GM13977 (cell line): ENCODE measurements around the gene KIF3B.

Experiments used
- DNase-seq: peaks from one replicate; pipeline ENCODE4 v3.0.0; 2012; ENCODE audit warnings: low spot score
- in situ Hi-C: fragments of 300-500 bp; cut with MboI; formaldehyde crosslinking; loops from one replicate; pipeline ENCODE4 v1.12.0; 2022; ENCODE audit warnings: low sequenced_read_pairs, low pct_unique_long_range_greater_than_20kb, mixed read lengths, inconsistent platforms; ENCODE audit not compliant: unreplicated experiment
- TF ChIP-seq, protein P1 (sequence below): IDR thresholded peaks from 2 replicates; pipeline ENCODE4 v1.5.1; 2012; ENCODE audit warnings: mild to moderate bottlenecking, control low read depth; ENCODE audit not compliant: insufficient read depth; ENCODE audit errors: extremely low read depth, missing control alignments

Gene KIF3B

DNA sequence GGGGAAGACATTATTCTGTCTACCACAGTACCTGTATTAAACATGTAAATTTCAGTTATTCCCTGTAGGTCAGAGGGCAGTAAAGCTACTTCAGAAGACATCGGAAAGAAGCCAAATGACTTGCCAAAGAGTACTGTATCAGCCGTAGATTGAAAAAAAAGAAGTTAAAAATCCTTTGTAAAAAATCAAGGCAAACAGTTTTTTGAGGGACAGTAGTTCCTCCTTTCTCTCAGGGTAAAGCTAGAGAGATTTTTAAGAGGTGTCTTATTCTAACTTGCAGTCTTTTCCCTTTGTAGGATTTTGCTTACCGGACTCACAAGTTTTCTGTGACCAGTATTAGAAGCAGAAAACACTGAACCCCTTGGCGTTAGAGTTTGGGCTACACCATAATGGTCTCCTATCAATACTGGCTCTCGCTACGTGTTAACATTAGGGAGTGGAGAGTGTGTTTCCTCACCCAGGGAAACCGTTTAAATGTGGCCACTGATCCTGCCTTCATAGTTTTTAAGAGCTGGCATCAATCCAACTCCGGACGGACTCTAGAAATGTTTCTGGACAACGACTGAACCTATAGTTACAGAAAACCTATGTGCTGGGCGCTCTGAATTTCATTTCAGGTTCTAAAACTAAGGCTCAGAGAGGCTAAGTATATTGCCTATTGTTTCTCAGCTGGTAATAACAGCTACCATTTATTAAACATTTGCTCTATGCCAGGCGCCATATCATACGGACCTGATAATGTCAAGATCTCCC is 79.3 kb downstream of the KIF3B start:
- DNase-seq = no peak
- TF ChIP-seq, protein P1, sequence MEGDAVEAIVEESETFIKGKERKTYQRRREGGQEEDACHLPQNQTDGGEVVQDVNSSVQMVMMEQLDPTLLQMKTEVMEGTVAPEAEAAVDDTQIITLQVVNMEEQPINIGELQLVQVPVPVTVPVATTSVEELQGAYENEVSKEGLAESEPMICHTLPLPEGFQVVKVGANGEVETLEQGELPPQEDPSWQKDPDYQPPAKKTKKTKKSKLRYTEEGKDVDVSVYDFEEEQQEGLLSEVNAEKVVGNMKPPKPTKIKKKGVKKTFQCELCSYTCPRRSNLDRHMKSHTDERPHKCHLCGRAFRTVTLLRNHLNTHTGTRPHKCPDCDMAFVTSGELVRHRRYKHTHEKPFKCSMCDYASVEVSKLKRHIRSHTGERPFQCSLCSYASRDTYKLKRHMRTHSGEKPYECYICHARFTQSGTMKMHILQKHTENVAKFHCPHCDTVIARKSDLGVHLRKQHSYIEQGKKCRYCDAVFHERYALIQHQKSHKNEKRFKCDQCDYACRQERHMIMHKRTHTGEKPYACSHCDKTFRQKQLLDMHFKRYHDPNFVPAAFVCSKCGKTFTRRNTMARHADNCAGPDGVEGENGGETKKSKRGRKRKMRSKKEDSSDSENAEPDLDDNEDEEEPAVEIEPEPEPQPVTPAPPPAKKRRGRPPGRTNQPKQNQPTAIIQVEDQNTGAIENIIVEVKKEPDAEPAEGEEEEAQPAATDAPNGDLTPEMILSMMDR = no peak
- in situ Hi-C loops = no loop called here

DNA sequence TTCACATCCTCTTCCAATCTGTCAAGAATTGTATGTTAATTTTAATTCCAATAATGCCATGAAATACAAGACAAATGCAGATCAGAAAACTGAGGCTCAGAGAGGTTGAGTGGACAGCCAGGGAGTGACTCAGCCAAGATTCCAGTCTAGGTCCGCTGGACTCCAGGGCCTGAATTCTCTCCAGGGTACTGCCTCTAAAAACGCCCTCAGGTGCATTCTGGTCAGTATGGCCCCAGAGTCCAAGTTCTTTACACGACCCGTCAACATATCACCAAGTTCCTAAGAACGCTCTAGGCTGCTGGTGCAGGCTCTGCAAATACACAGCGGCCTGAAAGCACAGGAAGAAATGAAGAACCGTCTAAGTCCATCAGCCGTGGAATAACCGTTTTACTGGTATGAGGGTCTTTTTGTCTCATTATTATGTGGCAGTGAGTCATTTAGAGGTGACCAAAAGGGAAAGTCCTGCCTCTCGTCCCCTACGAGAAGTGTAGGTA is 80.0 kb downstream of the KIF3B start:
- in situ Hi-C loops = no loop called here
- DNase-seq = no peak
- TF ChIP-seq, protein P1 = no peak

DNA sequence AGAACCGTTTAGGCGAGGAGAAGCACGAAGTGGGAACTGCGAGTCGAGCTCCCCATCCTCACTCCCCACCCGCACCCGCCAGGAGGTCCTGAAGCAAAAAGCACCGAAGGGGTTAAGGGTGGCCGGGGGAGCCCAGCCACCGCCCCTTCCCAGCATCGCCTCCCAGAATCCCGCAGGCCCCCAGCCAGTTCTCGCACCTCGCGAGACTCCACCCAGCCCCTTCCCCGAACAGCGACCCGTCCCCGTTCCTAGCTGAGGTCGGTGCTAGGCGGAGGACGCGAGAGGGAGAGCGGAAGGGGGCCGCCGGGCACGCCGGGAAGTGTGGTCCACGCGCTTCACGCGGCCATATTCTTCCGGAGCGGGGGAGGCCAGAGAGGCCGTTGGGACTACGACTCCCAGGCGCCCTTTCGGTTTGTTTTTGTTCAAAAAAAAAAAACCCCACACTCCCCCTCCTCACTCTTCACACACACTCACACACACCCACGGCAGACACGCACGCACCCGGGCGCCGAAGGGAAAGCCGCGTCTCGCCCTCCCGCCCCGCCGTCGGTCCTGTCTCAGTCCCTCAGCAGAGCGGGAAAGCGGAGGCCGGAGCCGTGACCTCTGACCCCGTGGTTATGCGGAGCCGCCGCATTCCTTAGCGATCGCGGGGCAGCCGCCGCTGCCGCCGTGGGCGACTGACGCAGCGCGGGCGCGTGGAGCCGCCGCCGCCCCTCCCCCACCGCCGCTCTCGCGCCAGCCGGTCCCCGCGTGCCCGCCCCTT is 80.6 kb downstream of the KIF3B start, which contains the start of gene ASXL1:
Gene ASXL1 (plus strand): TSS at position 463 of the 763 bp plus-strand sequence. CDS start 445 bp downstream, outside the sequence.
- TF ChIP-seq, protein P1 = no peak
- in situ Hi-C loops = no loop called here
- peak; percentile 92 for DNase-seq

DNA sequence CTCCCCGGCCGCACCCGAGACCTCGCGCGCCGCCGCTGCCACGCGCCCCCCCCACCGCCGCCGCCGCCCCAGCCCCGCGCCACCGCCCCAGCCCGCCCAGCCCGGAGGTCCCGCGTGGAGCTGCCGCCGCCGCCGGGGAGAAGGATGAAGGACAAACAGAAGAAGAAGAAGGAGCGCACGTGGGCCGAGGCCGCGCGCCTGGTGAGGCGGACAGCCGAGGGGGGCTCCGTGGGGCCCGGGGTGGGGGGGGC is 81.1 kb downstream of the KIF3B start:
- TF ChIP-seq, protein P1 = no peak
- in situ Hi-C loops = no loop called here
- DNase-seq = no peak

DNA sequence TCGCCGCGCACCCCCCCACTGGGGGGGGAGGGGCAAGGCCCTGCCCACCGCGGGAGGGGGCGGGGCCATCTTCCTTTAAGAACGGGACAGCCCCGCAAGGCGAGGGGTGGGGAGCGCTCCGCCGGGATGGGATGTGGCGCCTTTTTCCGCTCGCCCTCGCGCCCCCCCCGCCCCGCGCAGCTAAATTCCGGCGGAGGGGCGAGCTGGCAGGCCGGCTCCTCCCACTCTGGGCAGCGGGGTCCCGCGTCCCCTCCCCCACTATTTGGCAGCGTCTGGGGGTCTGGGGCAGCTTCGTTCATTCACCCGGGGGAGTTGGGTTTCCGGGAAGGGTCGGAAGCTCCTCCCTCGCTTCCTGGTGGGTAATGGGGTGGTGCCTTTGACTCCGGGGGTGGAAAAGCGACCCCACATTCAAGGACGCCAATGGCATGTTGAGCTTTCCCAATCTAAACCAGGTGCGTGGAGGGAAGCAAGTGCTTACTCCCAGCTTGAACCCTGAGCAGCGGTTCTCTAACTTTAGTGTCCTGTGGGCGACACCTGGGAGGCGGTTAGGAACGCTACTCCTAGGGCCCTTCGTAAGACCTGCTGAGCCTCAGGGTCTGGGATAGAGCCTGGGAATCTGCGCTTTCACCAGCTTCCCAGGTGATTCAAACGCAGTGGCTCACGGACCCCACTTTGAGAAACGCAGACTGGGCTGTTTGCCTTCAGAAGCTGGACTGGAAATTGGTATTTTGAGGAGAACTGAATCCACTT is 81.6 kb downstream of the KIF3B start:
- TF ChIP-seq, protein P1 = no peak
- peak; percentile 79 for DNase-seq
- in situ Hi-C loops = no loop called here

DNA sequence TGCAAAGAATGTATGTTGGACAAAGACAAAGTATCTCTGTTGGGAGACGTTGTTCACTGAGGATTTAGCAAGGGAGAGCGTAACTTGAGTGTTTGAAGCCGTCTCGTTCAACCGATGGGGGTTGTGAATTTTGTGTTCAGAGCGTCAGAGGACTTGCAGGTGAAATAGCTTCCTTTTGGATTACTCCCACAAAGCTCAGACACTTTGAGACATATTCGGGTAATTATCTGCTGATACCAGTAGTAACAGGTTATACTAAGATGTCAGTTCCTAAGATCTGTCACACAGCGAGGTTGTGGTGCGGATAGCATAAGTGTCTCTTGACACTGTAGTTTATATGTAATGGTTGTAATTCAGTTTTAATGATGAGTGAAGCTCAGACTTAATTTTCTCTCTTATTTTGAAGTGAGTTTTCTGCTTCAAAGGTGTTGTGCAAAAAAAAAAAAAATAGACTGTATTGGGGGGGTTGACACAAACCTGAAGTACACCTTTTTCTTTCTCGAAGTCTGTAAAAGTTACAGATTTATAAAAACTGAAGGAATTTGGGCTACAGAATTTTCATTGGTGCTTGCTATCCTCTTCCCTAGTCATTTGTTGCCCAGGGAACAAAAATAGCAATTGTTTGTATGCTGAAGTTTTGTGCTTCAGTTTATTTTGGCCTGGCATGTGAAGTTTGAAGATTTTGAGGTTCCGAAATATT is 82.3 kb downstream of the KIF3B start:
- TF ChIP-seq, protein P1 = no peak
- DNase-seq = no peak
- in situ Hi-C loops = no loop called here
